K562 (cell line): ENCODE measurements around the gene CREB5. TPM values are rescaled to one million over a fixed set of nuclear protein-coding genes. Genes with fewer than 3 reads are reported as not detected.

Experiments
- ATAC-seq: fragments of 200-7000 bp; cut with Tn5 transposase; 3 replicates; pipeline ENCODE4 v1.9.1; 2020; ENCODE audit warnings: moderate library complexity
- BruUV-seq: library from RNA; stranded (reverse); fragments of 400-500 nt; replicated peaks from 2 replicates; lab custom pipeline; 2021; lab: Mats Ljungman, UMichigan
- CTCF ChIA-PET: fragments of 300-600 bp; formaldehyde crosslinking; extraction: SDS; loops from one replicate; lab custom pipeline; 2021; ENCODE audit warnings: low intra/inter-chr PET ratio; lab: Yijun Ruan, JAX
- POLR2A ChIA-PET: fragments of 300-600, 350-650 bp; sonication (Branson Sonifier 250); formaldehyde crosslinking; extraction: SDS; loops from one replicate; lab custom pipeline; 2021; ENCODE audit warnings: antibody characterized with exemption, inconsistent platforms; lab: Yijun Ruan, JAX
- DNase-seq, 4 experiments: peaks; one replicate each; pipeline versions ENCODE4 v3.0.0 to v3.0.0-alpha.2; 2011 to 2018; ENCODE audit warnings: low spot score in 3 of 4, mixed read lengths in 3 of 4; ENCODE audit errors: extremely low read depth in 1 of 4
- FAIRE-seq: peaks from 2 replicates; lab custom pipeline; 2011; peaks lifted over from hg19 to GRCh38; lab: Jason Lieb, UNC
- H2AFZ ChIP-seq: 2 replicates; pipeline ENCODE4 v1.6.0; 2011; ENCODE audit warnings: low read depth, low read length, control low read depth, inconsistent platforms
- H3K27ac ChIP-seq: fragments of 200-600 bp; 3 replicates; pipeline ENCODE4 v1.8.0; 2011; ENCODE audit warnings: low read depth, mild to moderate bottlenecking, control low read depth, inconsistent platforms, low read length, moderate library complexity, mixed read lengths; ENCODE audit errors: extremely low read depth
- H3K27me3 ChIP-seq, 2 experiments: fragments of 300-600 bp in 1 of 2; 2 replicates in 1 of 2; 3 replicates in 1 of 2; pipeline versions ENCODE4 v1.6.0 to v1.8.0; 2011; ENCODE audit warnings: inconsistent platforms in 2 of 2, low read length in 2 of 2, mild to moderate bottlenecking in 1 of 2, mixed read lengths in 1 of 2, moderate library complexity in 1 of 2; ENCODE audit not compliant: control insufficient read depth in 2 of 2, insufficient read depth in 2 of 2
- H3K36me3 ChIP-seq: fragments of 300-600 bp; 3 replicates; pipeline ENCODE4 v1.8.0; 2011; ENCODE audit warnings: mild to moderate bottlenecking, low read length, inconsistent platforms; ENCODE audit not compliant: control insufficient read depth, insufficient read depth
- H3K4me1 ChIP-seq, 2 experiments: fragments of 200-600 bp in 1 of 2; replicated peaks in 1 of 2; 2 replicates in 1 of 2; 3 replicates in 1 of 2; pipeline versions ENCODE4 v1.5.1 to v1.8.0; 2011; ENCODE audit warnings: inconsistent platforms in 2 of 2, low read length in 2 of 2, mild to moderate bottlenecking in 1 of 2, mixed read lengths in 1 of 2, moderate library complexity in 1 of 2; ENCODE audit not compliant: control insufficient read depth in 2 of 2, insufficient read depth in 2 of 2
- H3K4me2 ChIP-seq: 2 replicates; pipeline ENCODE4 v1.6.1; 2011; ENCODE audit warnings: low read length, control low read depth, inconsistent platforms, mixed read lengths; ENCODE audit not compliant: insufficient read depth
- H3K4me3 ChIP-seq: fragments of 200-600 bp; sonication (generic), shearing (Covaris generic); 2 replicates; pipeline ENCODE4 v1.5.1; 2016; ENCODE audit warnings: control low read depth, inconsistent platforms
- H3K79me2 ChIP-seq: fragments of 200-600 bp; 3 replicates; pipeline ENCODE4 v1.8.0; 2011; ENCODE audit warnings: low read length, inconsistent platforms; ENCODE audit not compliant: control insufficient read depth, insufficient read depth
- H3K9ac ChIP-seq, 2 experiments: 2 replicates each; pipeline versions ENCODE4 v1.6.0 to v1.6.1; 2011; ENCODE audit warnings: low read depth in 2 of 2, low read length in 2 of 2, control low read depth in 1 of 2, inconsistent platforms in 1 of 2, mild to moderate bottlenecking in 1 of 2, mixed read lengths in 1 of 2; ENCODE audit not compliant: insufficient read depth in 1 of 2
- H3K9me1 ChIP-seq: one replicate; pipeline ENCODE4 v1.6.0; 2011; ENCODE audit warnings: inconsistent platforms, mild to moderate bottlenecking, low read length, moderate library complexity; ENCODE audit not compliant: control insufficient read depth, insufficient read depth
- H3K9me3 ChIP-seq: replicated peaks from 2 replicates; pipeline ENCODE4 v1.5.1; 2011; ENCODE audit warnings: low read depth, low read length, inconsistent platforms; ENCODE audit not compliant: control insufficient read depth, insufficient read depth
- H4K20me1 ChIP-seq: replicated peaks from 2 replicates; pipeline ENCODE4 v1.6.1; 2011; ENCODE audit warnings: low read length, inconsistent platforms, mixed read lengths; ENCODE audit not compliant: control insufficient read depth, insufficient read depth
- ATF2 ChIP-seq: sonication (generic); formaldehyde crosslinking; IDR thresholded peaks from 2 replicates; pipeline ENCODE4 v1.8.1; 2022; ENCODE audit warnings: missing genetic modification reagents
- ATF4 ChIP-seq: fragments of 450-650 bp; formaldehyde crosslinking; IDR thresholded peaks from 2 replicates; pipeline ENCODE4 v1.4.0; 2022; ENCODE audit warnings: mild to moderate bottlenecking, moderate library complexity
- ETV1 ChIP-seq: fragments of 450-650 bp; conservative IDR thresholded peaks from 2 replicates; pipeline ENCODE4 v1.6.1; 2016; ENCODE audit warnings: missing genetic modification characterization, control low read depth, low read depth, missing compliant biosample characterization
- HMGN3 ChIP-seq: IDR thresholded peaks from 2 replicates; pipeline ENCODE4 v1.6.1; 2011; ENCODE audit warnings: borderline replicate concordance, low read depth, mild to moderate bottlenecking, mixed read lengths, low read length; ENCODE audit not compliant: insufficient read length; ENCODE audit errors: extremely low read depth
- IRF1 ChIP-seq: sonication (generic); formaldehyde crosslinking; IDR thresholded peaks from 2 replicates; pipeline ENCODE4 v1.8.0; 2022; ENCODE audit warnings: missing genetic modification reagents, mild to moderate bottlenecking, borderline replicate concordance
- JUNB ChIP-seq: fragments of 450-650 bp; formaldehyde crosslinking; conservative IDR thresholded peaks from 2 replicates; pipeline ENCODE4 v1.4.0; 2020; ENCODE audit warnings: mild to moderate bottlenecking
- MCM5 ChIP-seq: fragments of 450-650 bp; IDR thresholded peaks from 2 replicates; pipeline ENCODE4 v1.6.1; 2016; ENCODE audit warnings: low read depth
- NFRKB ChIP-seq: fragments of 450-650 bp; IDR thresholded peaks from 2 replicates; pipeline ENCODE4 v1.6.1; 2016; ENCODE audit warnings: low read depth
- SAFB2 ChIP-seq: fragments of 200-400 bp; formaldehyde crosslinking; IDR thresholded peaks from 2 replicates; pipeline ENCODE4 v1.6.1; 2018; ENCODE audit warnings: borderline replicate concordance, low read length, low read depth, moderate library complexity; ENCODE audit not compliant: severe bottlenecking
- STAG1 ChIP-seq: sonication (generic); formaldehyde crosslinking; IDR thresholded peaks from 2 replicates; pipeline ENCODE4 v1.5.0; 2020; ENCODE audit warnings: missing genetic modification reagents, borderline replicate concordance
- TEAD4 ChIP-seq, 2 experiments: sonication (generic) in 1 of 2; formaldehyde crosslinking in 1 of 2; IDR thresholded peaks; 2 replicates each; pipeline versions ENCODE4 v1.6.1 to v1.8.0; 2012 to 2022; ENCODE audit warnings: borderline replicate concordance in 1 of 2, inconsistent platforms in 1 of 2, low read length in 1 of 2, mild to moderate bottlenecking in 1 of 2, missing genetic modification reagents in 1 of 2
- ZNF668 ChIP-seq: fragments of 250-450 bp; sonication (Bioruptor Pico); IDR thresholded peaks from 2 replicates; pipeline ENCODE4 v1.8.0; 2022; ENCODE audit warnings: mild to moderate bottlenecking, inconsistent platforms
- WGBS: fragments of 100-300 bp; shearing (Covaris generic); methylation state at CpG from one replicate; pipeline ENCODE4 v1.1.6; 2016; ENCODE audit warnings: low coverage, mixed read lengths; ENCODE audit not compliant: insufficient coverage; ENCODE audit errors: missing lambda C conversion rate; 5-methylcytosine and 5-hydroxymethylcytosine counted together
- in situ Hi-C: fragments of 300-500 bp; cut with MboI; formaldehyde crosslinking; loops from 4 replicates; pipeline ENCODE4 v1.15.0; 2018; ENCODE audit warnings: inconsistent platforms, mixed read lengths
- intact Hi-C: fragments of 100-400 bp; cut with micrococcal nuclease; formaldehyde crosslinking; loops from 2 replicates; pipeline ENCODE4 v1.14.2; 2022
- polyA plus RNA-seq, 8 experiments: library from polyadenylated mRNA; depleted of rRNA in 4 of 8; stranded (reverse) in 5 of 8; unstranded in 3 of 8; fragments of >200 nt; fragmentation: Nextera tagmentation in 2 of 8; fragmentation: Illumina TruSeq in 1 of 8; extraction: Ambion mirVana in 2 of 8; extraction: Trizol in 1 of 8; gene quantifications; 2 replicates each; pipeline versions ENCODE4 v1.2.1 to v1.2.3, GENCODE V29; 2011 to 2014; ENCODE audit warnings: inconsistent platforms in 1 of 8, missing spikeins in 1 of 8
- total RNA-seq, 7 experiments: library from RNA; depleted of rRNA in 6 of 7; stranded (reverse); fragments of >200 nt in 6 of 7; fragmentation: Illumina TruSeq in 2 of 7; extraction: Trizol in 2 of 7; gene quantifications; 2 replicates each; pipeline versions ENCODE4 v1.2.1 to v1.2.3, GENCODE V29; 2011 to 2021; ENCODE audit warnings: low replicate concordance in 1 of 7
- TF ChIP-seq, protein P1 (sequence below): IDR thresholded peaks from 2 replicates; pipeline ENCODE4 v1.6.1; 2011; ENCODE audit not compliant: insufficient read length; ENCODE audit errors: extremely low read depth
- TF ChIP-seq, protein P2 (sequence below): fragments of 200-400 bp; formaldehyde crosslinking; IDR thresholded peaks from 2 replicates; pipeline ENCODE4 v1.6.1; 2017; ENCODE audit warnings: mild to moderate bottlenecking, low read depth, low read length, moderate library complexity

Gene CREB5
- total and polyA plus RNA-seq, 9 of the 15 experiments (the other 6 are each of a cell fraction or from before 2014, with no cell fraction given), result 0.33 to 6.4 (median 1.8) TPM

GRCh38 chr7:28759475-28759971 is 347.2 kb downstream of the CREB5 start (continued):
- TF ChIP-seq, protein P1, sequence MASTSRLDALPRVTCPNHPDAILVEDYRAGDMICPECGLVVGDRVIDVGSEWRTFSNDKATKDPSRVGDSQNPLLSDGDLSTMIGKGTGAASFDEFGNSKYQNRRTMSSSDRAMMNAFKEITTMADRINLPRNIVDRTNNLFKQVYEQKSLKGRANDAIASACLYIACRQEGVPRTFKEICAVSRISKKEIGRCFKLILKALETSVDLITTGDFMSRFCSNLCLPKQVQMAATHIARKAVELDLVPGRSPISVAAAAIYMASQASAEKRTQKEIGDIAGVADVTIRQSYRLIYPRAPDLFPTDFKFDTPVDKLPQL, result no peak
- TF ChIP-seq, protein P2, sequence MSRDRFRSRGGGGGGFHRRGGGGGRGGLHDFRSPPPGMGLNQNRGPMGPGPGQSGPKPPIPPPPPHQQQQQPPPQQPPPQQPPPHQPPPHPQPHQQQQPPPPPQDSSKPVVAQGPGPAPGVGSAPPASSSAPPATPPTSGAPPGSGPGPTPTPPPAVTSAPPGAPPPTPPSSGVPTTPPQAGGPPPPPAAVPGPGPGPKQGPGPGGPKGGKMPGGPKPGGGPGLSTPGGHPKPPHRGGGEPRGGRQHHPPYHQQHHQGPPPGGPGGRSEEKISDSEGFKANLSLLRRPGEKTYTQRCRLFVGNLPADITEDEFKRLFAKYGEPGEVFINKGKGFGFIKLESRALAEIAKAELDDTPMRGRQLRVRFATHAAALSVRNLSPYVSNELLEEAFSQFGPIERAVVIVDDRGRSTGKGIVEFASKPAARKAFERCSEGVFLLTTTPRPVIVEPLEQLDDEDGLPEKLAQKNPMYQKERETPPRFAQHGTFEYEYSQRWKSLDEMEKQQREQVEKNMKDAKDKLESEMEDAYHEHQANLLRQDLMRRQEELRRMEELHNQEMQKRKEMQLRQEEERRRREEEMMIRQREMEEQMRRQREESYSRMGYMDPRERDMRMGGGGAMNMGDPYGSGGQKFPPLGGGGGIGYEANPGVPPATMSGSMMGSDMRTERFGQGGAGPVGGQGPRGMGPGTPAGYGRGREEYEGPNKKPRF, result no peak

GRCh38 chr7:28761505-28761904 is 349.2 kb downstream of the CREB5 start:
- ChIA-PET CTCF (no interaction called here), POLR2A (no interaction called here)
- DNase-seq, result no peak
- Histone ChIP-seq H3K9me1 (no peaks in the 10 kb centered on the region), H3K27me3 (no peaks in the 10 kb centered on the region), H3K79me2 (no peaks in the 10 kb centered on the region), H3K4me3 (no peak overlapping the region), H4K20me1 (no peaks in the 10 kb centered on the region), H3K4me2 (no peak overlapping the region), H3K9ac (no peak overlapping the region), H3K36me3 (no peaks in the 10 kb centered on the region), H3K9me3 (no peaks in the 10 kb centered on the region), H3K4me1 (no peaks in the 10 kb centered on the region), H3K27ac (no peak overlapping the region), H2AFZ (no peak overlapping the region)
- intact Hi-C loops, result no loop called here
- in situ Hi-C loops, result no loop called here
- ATAC-seq, result no peak
- FAIRE-seq, result no peak
- 13% methylated on average over 2 of the region's 2 CpGs for WGBS
- BruUV-seq, result no TSS peak
- TF ChIP-seq IRF1 (CRISPR knock-in tag) (no peak), ATF4 (CRISPR knock-in tag) (no peak), NFRKB (no peak), ZNF668 (CRISPR knock-in tag) (no peak), ATF2 (CRISPR knock-in tag) (no peak), ETV1 (tag) (no peak), HMGN3 (no peak), JUNB (no peak), TEAD4 (IDR thresholded peaks at IDR 0.05; ENCODE audit: low read length) (no peak), TEAD4 (CRISPR knock-in tag; IDR thresholded peaks at IDR 0.05; ENCODE audit: borderline replicate concordance) (no peak), SAFB2 (no peak), STAG1 (CRISPR knock-in tag) (no peak), MCM5 (no peak)
